ENCODE measurements around the gene FAIM2.
A peak's percentile ranks its signal among the peaks of the same experiment; 100 is the strongest.

Gene FAIM2

GRCh38 chr12:49939307-49939706 is 35.6 kb upstream of the FAIM2 start:
- no peak for DNase-seq

DNA sequence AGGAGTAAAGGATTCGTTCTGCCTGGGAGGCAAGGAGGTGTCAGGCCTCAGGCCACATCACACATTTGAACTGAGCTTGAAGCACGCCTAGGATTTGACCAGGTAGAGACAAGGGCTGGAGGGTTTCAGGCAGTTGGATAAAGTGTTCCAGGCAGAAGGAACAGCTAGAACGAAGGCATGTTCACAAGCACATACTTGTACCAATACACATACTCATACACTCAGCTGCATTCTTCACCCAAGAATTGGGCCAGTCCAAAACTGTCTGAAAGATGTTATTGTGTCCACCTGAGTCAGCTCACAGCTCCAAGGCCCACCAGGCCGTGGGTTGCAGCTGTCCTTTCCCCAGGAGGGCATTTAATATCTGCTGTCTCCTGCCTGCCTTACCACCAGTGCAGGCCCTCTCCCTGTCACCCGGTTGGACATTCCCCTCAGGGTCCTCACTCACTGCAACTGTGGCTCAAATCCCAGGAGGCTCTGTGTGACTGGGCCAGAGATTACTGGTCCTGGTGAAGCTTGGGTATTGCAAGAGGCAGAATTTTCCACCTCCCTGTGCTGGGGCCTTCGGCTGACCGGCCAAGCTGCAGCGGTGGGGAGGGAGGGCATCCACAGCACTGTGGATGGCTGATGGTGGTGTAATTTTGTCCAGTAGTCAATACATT is 34.1 kb upstream of the FAIM2 start:
- no peak for DNase-seq

GRCh38 chr12:49936925-49937324 is 33.2 kb upstream of the FAIM2 start:
- no peak for DNase-seq

- DNase-seq, result no peak
These were observed 30.8 kb upstream of the FAIM2 start for GRCh38 chr12:49934505-49934904.

GRCh38 chr12:49933796-49934195 is 30.1 kb upstream of the FAIM2 start:
- DNase-seq, result no peak

DNA sequence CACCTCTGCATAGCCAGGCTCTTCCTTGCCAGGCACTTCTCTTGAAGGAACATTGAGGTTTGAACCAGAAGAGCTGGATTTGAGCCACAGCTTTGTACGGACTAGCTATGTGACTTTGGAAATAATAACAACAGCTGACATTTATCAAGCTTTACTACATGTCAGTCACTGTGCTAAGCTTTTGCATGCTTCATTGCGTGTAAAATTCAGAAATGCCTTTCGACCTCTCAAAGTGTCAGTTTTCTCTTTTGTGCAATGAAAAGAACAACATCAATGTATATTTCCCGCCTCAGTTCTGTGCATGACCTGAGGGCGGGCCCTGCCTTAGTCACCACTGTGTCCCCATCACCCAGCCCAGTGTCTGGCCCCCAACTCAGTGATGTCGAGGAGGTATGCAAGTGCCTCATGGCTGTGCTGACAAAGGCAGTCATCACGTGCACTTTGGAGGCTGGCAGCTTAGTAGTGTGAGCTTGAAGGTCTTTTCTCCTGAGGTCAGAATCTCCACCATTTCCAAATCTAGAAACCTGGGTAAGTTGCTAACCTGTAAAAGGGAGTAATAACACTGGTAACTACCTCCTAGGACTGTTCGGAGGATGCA is 28.9 kb upstream of the FAIM2 start:
- DNase-seq, result no peak

DNA sequence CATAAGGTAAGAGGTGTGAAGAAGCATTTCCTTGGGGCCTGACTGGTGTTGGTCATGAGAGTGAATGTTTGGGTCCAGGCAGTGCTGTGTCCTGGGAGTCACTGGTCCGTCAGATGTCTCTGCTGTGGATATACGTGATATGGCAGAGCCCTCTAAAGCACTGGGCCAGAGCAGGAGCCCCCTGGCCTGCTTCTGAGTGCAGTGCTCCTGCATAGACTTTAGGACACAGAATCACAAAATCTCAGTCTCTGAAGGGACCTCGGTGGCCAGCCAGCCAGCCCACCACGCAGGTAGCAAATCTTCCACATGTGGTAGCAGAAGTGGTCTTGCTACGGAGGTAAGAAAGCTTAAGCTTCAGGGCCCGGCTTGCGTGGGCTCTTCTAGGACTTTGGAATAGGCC is 28.3 kb upstream of the FAIM2 start:
- no peak for DNase-seq

GRCh38 chr12:49930515-49931288 is 27.0 kb upstream of the FAIM2 start:
- peak; percentile 68 for DNase-seq

DNA sequence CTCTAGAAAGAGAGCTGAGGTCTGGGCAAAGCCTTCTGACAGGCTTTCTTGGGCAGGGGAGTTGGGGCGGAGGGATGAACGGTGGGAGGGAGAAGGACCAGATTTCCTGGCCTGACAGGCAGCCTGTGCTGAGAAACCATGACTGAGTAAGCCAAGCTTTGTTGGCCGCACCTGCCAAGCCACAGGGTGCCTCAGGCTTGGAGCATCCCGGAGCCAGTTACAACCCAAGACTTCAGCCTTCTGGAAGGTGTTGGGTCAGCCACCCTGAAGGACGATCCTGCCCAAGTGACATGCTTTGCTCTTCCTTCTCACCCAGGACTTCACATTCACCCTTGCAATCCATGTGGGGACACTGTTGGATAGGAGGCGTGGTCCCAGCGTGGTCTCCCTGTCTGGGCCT is 25.9 kb upstream of the FAIM2 start:
- DNase-seq, result no peak

DNA sequence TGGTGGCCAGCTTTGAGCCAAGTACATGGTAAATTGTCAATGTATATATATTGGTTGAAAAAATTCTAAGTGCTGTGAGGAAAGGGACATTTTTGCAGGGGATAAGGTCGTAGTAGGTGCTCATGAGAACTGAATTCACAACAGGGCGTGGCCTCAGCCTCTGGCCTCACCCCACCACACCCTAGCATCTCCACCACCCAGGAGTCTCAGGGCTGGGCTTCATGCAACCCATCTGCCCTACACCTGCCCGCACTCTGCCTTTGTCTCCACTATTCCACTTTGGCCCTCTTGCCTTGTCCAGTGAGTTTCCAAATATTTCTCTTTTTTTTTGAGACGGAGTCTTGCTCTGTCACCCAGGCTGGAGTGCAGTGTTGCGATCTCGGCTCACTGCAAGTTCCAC is 24.8 kb upstream of the FAIM2 start:
- no peak for DNase-seq

GRCh38 chr12:49925433-49926204 is 21.9 kb upstream of the FAIM2 start:
- DNase-seq, result no peak

- DNase-seq, result no peak
These were observed 21.0 kb upstream of the FAIM2 start for GRCh38 chr12:49924628-49925246.

DNA sequence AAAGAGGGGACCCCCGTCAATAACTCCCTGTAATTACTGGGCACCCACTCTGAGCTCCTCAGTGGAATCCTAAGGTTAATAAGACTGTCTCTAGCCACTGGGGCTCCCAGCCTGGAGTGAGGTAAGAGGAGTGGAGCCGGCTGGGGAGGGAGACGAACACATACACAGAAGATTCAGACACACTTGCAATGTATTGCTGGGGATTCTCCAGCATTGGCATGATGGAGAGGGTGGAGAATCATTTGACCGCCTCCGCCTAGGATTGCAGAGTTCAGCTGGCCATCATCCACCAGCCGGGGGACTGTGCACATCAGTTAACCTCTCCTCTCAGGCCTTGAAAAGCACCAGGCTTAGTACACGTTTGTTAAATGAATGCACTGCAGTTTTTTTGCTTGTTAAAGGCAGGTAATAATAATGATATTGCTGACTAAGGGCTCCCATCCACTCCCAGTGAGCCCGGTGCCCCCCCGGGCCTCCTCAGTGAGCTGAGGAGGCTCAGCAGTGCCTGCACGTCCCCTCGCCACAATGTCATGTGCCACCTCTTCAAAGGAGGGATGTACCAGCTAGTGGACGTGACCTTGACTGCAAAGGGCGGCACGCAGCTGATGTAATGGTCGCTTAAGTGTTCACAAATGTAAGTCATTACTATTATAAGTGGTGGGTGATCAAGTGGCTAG is 20.3 kb upstream of the FAIM2 start:
- DNase-seq, result no peak

- no peak for DNase-seq
These were observed 19.4 kb upstream of the FAIM2 start for GRCh38 chr12:49923035-49923644.

- DNase-seq, result no peak
These were observed 18.8 kb upstream of the FAIM2 start for GRCh38 chr12:49922349-49923034.

- no peak for DNase-seq
These were observed 18.2 kb upstream of the FAIM2 start for GRCh38 chr12:49921936-49922335.

- DNase-seq, result no peak
These were observed 17.6 kb upstream of the FAIM2 start for GRCh38 chr12:49921299-49921698.

GRCh38 chr12:49920915-49921286 is 17.2 kb upstream of the FAIM2 start:
- DNase-seq, result no peak

DNA sequence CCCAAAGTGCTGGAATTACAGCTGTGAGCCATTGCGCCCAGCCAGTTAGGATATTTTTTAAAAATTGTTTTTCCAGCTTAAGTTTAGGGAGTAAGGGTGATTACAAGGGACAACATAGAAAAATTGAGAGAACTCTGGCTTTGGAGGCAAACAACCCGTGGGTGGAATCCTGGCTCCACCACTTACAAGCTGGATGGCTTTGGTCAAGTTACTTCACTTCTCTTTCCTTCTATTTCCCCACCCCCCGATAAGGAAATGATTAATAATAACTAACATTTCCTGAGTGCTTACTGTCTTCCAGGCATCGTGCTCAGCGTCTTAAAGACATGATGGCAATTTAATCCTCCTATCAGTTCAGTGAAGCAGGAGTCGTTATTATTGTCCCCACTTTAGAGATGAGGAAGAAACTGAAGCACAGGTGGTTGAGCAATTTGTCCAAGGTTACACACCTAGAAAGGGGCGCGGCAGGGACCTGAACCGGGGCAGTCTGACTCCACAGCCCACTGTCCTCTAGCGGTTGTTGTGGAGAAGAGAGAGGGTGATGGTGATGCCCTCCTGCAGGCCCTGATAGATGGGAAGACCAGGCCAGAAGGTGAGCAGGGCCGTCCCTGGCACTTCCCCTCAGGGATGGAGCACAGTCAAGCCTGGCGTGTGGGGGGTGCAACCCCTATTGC is 16.7 kb upstream of the FAIM2 start:
- DNase-seq, result peak; percentile 36

- DNase-seq, result no peak
These were observed 14.1 kb upstream of the FAIM2 start for GRCh38 chr12:49917788-49918173.

Measured in EL (cell line).